Measurements from ENCODE around the gene SSUH2.

- TF ChIP-seq CTCF (IDR thresholded peaks at IDR 0.05) (no peak), POLR2A (IDR thresholded peaks at IDR 0.05) (no peak), POLR2AphosphoS5 (IDR thresholded peaks at IDR 0.05) (no peak)
Observed at GRCh38 chr3:8581373-8581772, 63.2 kb downstream of the SSUH2 start.

Measured in suprapubic skin (tissue), 4 donors.